Measurements from ENCODE around the gene MYL3. TPM values are rescaled to one million over a fixed set of nuclear protein-coding genes. Genes with fewer than 3 reads are reported as not detected.

Gene MYL3
- total RNA-seq, 1 experiment from 2014 or later = not detected

DNA sequence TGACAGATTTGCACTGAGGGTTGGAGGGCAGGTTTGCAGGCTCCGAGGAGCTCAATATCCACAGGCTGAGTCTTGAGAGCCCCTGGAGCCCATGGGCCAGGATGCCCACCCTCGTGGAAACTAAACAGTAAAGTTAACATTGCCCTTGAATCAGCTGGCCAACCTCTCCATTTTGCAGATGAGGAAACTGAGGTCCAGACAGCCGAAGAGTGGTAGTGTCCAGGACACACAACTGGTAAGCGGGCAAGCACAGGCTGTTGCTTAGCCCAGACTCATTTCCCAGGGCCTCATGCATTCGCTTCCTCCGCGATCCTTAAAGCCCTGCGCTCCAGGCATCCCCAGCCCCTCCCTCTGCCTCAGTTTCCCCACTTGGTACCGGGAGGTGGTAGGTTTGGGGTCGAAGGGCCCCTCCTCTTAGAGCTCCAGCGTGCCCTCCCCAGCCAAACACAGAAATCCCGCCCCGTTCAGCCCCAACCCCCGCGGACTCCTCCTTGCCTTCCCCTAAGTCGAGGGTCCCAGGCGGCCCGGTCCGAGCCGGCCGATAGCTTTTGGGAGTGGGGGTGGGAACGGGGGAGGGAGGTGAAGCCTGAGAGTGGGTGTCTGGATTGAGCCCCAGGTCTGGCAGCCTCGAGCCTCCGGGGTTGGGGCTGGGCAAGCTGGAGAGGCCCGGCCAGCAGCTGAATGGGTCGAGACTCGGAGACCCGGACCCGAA is 17.8 kb upstream of the MYL3 start:
- no peak overlapping the region for H3K4me2 ChIP-seq
- peaks cover 12% of the 10 kb centered on the region for H3K4me1 ChIP-seq (replicated peaks; ENCODE audit: insufficient read depth)
- peaks cover 35% of the 10 kb centered on the region for H3K27me3 ChIP-seq (ENCODE audit: insufficient read depth, low read depth)
- H3K79me2 ChIP-seq (ENCODE audit: low read depth) = no peaks in the 10 kb centered on the region
- H3K9me2 ChIP-seq (ENCODE audit: insufficient read depth) = no peaks in the 10 kb centered on the region
- H3K36me3 ChIP-seq (ENCODE audit: low read depth) = no peaks in the 10 kb centered on the region
- H3K9me3 ChIP-seq (ENCODE audit: insufficient read depth, low read depth) = no peaks in the 10 kb centered on the region
- BruUV-seq (replicated peaks) = no TSS peak
- intact Hi-C loops (cut with micrococcal nuclease; ENCODE audit: unreplicated experiment) = no loop called here
- TF ChIP-seq CTCF (conservative IDR thresholded peaks at IDR 0.05) = no peak
- no peak for TF ChIP-seq EZH2 (IDR thresholded peaks at IDR 0.05; ENCODE audit: low read depth)
- no peak overlapping the region for H3K4me3 ChIP-seq
- no peak overlapping the region for H3K27ac ChIP-seq
- H4K20me1 ChIP-seq (ENCODE audit: insufficient read depth) = no peaks in the 10 kb centered on the region
- H2AFZ ChIP-seq = no peak overlapping the region
- no peaks in the 10 kb centered on the region; the same call in 1 of the 2 replicates for H3F3A ChIP-seq (ENCODE audit: insufficient read depth, low read depth)
- POLR2A ChIA-PET (ENCODE audit: unreplicated experiment) = no interaction called here
- CTCF ChIA-PET = no interaction called here
- DNase-seq = no peak

GRCh38 chr3:46878781-46879436 is 15.7 kb upstream of the MYL3 start:
- no peak for TF ChIP-seq CTCF (conservative IDR thresholded peaks at IDR 0.05)
- TF ChIP-seq EZH2 (IDR thresholded peaks at IDR 0.05; ENCODE audit: low read depth) = no peak
- H3K9me3 ChIP-seq (ENCODE audit: insufficient read depth, low read depth) = no peaks in the 10 kb centered on the region
- no peaks in the 10 kb centered on the region for H4K20me1 ChIP-seq (ENCODE audit: insufficient read depth)
- H3F3A ChIP-seq (ENCODE audit: insufficient read depth, low read depth) = no peaks in the 10 kb centered on the region; the same call in 1 of the 2 replicates
- no peak overlapping the region for H3K4me3 ChIP-seq
- no peak overlapping the region for H3K27ac ChIP-seq
- intact Hi-C loops (cut with micrococcal nuclease; ENCODE audit: unreplicated experiment) = no loop called here
- ChIA-PET POLR2A (ENCODE audit: unreplicated experiment) (no interaction called here), CTCF (no interaction called here)
- peaks cover 12% of the 10 kb centered on the region for H3K4me1 ChIP-seq (replicated peaks; ENCODE audit: insufficient read depth)
- no peaks in the 10 kb centered on the region for H3K36me3 ChIP-seq (ENCODE audit: low read depth)
- no TSS peak for BruUV-seq (replicated peaks)
- H3K9me2 ChIP-seq (ENCODE audit: insufficient read depth) = no peaks in the 10 kb centered on the region
- H3K79me2 ChIP-seq (ENCODE audit: low read depth) = no peaks in the 10 kb centered on the region
- DNase-seq = peak; percentile 59 to 79
- H3K27me3 ChIP-seq (ENCODE audit: insufficient read depth, low read depth) = peaks cover 20% of the 10 kb centered on the region
- H2AFZ ChIP-seq = no peak overlapping the region
- H3K4me2 ChIP-seq = peak overlapping the region; percentile 34; the same call in 1 of the 2 replicates

GRCh38 chr3:46877406-46878125 is 14.3 kb upstream of the MYL3 start, which contains the start of gene PTH1R:
PTH1R (plus strand) TSS chr3:46877721; CDS start chr3:46883560, 5,839 bp downstream.
- Histone ChIP-seq H2AFZ (no peak within 1 kb of the TSS), H3K36me3 (ENCODE audit: low read depth) (no peaks in the 10 kb centered on the region), H3K4me3 (no peak within 1 kb of the TSS), H3K9me3 (ENCODE audit: insufficient read depth, low read depth) (no peaks in the 10 kb centered on the region), H3K9me2 (ENCODE audit: insufficient read depth) (no peaks in the 10 kb centered on the region), H3K4me1 (replicated peaks; ENCODE audit: insufficient read depth) (peaks cover 12% of the 10 kb centered on the region), H3F3A (ENCODE audit: insufficient read depth, low read depth) (no peaks in the 10 kb centered on the region; the same call in 1 of the 2 replicates), H3K4me2 (peak within 1 kb of the TSS; percentile 34; the same call in 1 of the 2 replicates), H3K27me3 (ENCODE audit: insufficient read depth, low read depth) (peaks cover 12% of the 10 kb centered on the region), H4K20me1 (ENCODE audit: insufficient read depth) (no peaks in the 10 kb centered on the region), H3K27ac (no peak within 1 kb of the TSS), H3K79me2 (ENCODE audit: low read depth) (no peaks in the 10 kb centered on the region)
- no peak for DNase-seq
- BruUV-seq (replicated peaks) = no TSS peak
- intact Hi-C loops (cut with micrococcal nuclease; ENCODE audit: unreplicated experiment) = no loop called here
- CTCF ChIA-PET = no interaction called here
- TF ChIP-seq CTCF (conservative IDR thresholded peaks at IDR 0.05) (no peak), EZH2 (IDR thresholded peaks at IDR 0.05; ENCODE audit: low read depth) (no peak)
- POLR2A ChIA-PET (ENCODE audit: unreplicated experiment) = no interaction called here
